OCI-LY1 (cell line): ENCODE results near the gene CADM1.
A peak's percentile ranks its signal among the peaks of the same experiment; 100 is the strongest.

Experiments
- H2AFZ ChIP-seq: fragments of 200-600 bp; sonication (generic), shearing (Covaris generic); 2 replicates; pipeline ENCODE4 v1.6.0; 2014; ENCODE audit warnings: antibody characterized with exemption, mild to moderate bottlenecking, low read length
- H3F3A ChIP-seq: fragments of 200-600 bp; sonication (generic), shearing (Covaris generic); 2 replicates; pipeline ENCODE4 v1.6.0; 2014; ENCODE audit warnings: mild to moderate bottlenecking, antibody characterized with exemption, low read length, moderate library complexity; ENCODE audit not compliant: insufficient read depth
- H3K27ac ChIP-seq: fragments of 200-600 bp; sonication (generic); 2 replicates; pipeline ENCODE4 v1.5.1; 2014; ENCODE audit warnings: low read length, mixed run types, mild to moderate bottlenecking, low read depth; ENCODE audit not compliant: poor library complexity, severe bottlenecking
- H3K27me3 ChIP-seq: fragments of 200-600 bp; sonication (generic); 2 replicates; pipeline ENCODE4 v1.6.0; 2014; ENCODE audit warnings: antibody characterized with exemption, mild to moderate bottlenecking, low read length, moderate library complexity; ENCODE audit not compliant: insufficient read depth
- H3K36me3 ChIP-seq: fragments of 200-600 bp; sonication (generic); 2 replicates; pipeline ENCODE4 v1.6.1; 2014; ENCODE audit warnings: mild to moderate bottlenecking, antibody characterized with exemption, low read length, moderate library complexity, mixed read lengths; ENCODE audit not compliant: insufficient read depth
- H3K4me1 ChIP-seq: fragments of 200-600 bp; sonication (generic); 2 replicates; pipeline ENCODE4 v1.5.1; 2014; ENCODE audit warnings: mild to moderate bottlenecking, low read length, moderate library complexity; ENCODE audit not compliant: insufficient read depth, severe bottlenecking
- H3K4me2 ChIP-seq: fragments of 200-600 bp; sonication (generic), shearing (Covaris generic); 2 replicates; pipeline ENCODE4 v1.6.1; 2014; ENCODE audit warnings: low read length
- H3K4me3 ChIP-seq: fragments of 200-600 bp; sonication (generic); 2 replicates; pipeline ENCODE4 v1.5.1; 2014; ENCODE audit warnings: low read length, low read depth, mild to moderate bottlenecking, mixed read lengths; ENCODE audit not compliant: poor library complexity, severe bottlenecking
- H3K79me2 ChIP-seq: fragments of 200-600 bp; shearing (Covaris generic); 2 replicates; pipeline ENCODE4 v1.6.1; 2016; ENCODE audit warnings: mixed run types, low read length, mixed read lengths; ENCODE audit not compliant: insufficient read depth
- H3K9ac ChIP-seq: fragments of 200-600 bp; sonication (generic), shearing (Covaris generic); 2 replicates; pipeline ENCODE4 v1.6.1; 2014; ENCODE audit warnings: mild to moderate bottlenecking, low read length, mixed read lengths
- H3K9me2 ChIP-seq: fragments of 200-600 bp; sonication (generic), shearing (Covaris generic); 2 replicates; pipeline ENCODE4 v1.6.1; 2014; ENCODE audit warnings: low read depth, mild to moderate bottlenecking, low read length, mixed read lengths
- H3K9me3 ChIP-seq: fragments of 200-600 bp; shearing (Covaris generic); 2 replicates; pipeline ENCODE4 v1.6.1; 2014; ENCODE audit warnings: low read length, mixed read lengths
- H4K20me1 ChIP-seq: fragments of 200-600 bp; sonication (generic), shearing (Covaris generic); 2 replicates; pipeline ENCODE4 v1.6.0; 2016; ENCODE audit warnings: mild to moderate bottlenecking, low read length; ENCODE audit not compliant: insufficient read depth
- EZH2 ChIP-seq: fragments of 200-600 bp; sonication (generic), shearing (Covaris generic); IDR thresholded peaks from 2 replicates; pipeline ENCODE4 v1.8.0; 2017; ENCODE audit warnings: borderline replicate concordance, mixed run types, mild to moderate bottlenecking, antibody characterized with exemption, low read length, moderate library complexity, mixed read lengths
- TF ChIP-seq, protein P1 (sequence below): fragments of 200-600 bp; sonication (generic), shearing (Covaris generic); IDR thresholded peaks from 2 replicates; pipeline ENCODE4 v1.5.1; 2017; ENCODE audit warnings: mild to moderate bottlenecking, antibody characterized with exemption, low read length, moderate library complexity, mixed read lengths

CADM1 gene

DNA sequence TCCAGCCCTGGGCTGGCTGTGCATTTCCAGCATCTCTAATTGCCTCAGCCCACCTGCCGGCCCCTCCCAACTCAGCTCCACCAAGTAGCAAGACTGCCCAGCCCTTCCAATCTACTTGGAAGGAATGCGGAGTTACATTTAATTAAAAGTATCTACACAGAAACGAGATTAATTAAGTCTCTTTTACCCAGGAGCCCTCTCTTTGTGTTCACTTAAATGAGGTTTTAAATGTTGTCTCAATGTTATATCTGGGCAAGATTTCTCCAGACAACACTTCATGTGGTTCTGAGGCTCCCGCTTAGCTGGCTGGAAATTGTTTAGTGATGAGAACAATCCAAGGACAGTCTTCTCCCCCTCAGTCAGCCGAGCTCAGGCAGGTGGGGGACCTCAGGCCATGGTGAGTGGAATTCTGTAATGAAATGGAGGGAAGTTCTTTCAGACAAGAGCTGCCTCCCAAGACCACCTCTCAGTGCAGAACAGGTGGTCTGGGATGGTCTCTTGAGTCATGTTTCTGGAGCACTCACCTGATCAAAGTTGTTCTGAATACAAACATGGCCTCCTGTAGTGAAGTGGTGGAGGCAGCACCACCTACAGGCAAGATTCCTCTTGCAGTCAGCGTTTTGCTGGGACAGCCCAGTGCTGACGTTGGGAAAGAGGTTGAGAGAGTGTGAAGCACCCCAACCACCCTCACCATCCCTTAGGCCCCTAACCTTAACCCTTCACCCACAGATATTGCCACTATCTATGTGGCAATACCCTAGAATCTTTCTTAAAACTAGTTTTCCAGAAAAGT is 371.6 kb downstream of the CADM1 start:
- no peaks in the 10 kb centered on the region for H3K36me3 ChIP-seq
- H3K27me3 ChIP-seq: no peaks in the 10 kb centered on the region
- H3K9me2 ChIP-seq: no peaks in the 10 kb centered on the region
- H3F3A ChIP-seq: no peaks in the 10 kb centered on the region
- no peaks in the 10 kb centered on the region for H4K20me1 ChIP-seq
- no peak overlapping the region for H3K9ac ChIP-seq
- H2AFZ ChIP-seq: no peak overlapping the region
- no peak overlapping the region for H3K27ac ChIP-seq
- no peak for TF ChIP-seq EZH2
- TF ChIP-seq, protein P1, sequence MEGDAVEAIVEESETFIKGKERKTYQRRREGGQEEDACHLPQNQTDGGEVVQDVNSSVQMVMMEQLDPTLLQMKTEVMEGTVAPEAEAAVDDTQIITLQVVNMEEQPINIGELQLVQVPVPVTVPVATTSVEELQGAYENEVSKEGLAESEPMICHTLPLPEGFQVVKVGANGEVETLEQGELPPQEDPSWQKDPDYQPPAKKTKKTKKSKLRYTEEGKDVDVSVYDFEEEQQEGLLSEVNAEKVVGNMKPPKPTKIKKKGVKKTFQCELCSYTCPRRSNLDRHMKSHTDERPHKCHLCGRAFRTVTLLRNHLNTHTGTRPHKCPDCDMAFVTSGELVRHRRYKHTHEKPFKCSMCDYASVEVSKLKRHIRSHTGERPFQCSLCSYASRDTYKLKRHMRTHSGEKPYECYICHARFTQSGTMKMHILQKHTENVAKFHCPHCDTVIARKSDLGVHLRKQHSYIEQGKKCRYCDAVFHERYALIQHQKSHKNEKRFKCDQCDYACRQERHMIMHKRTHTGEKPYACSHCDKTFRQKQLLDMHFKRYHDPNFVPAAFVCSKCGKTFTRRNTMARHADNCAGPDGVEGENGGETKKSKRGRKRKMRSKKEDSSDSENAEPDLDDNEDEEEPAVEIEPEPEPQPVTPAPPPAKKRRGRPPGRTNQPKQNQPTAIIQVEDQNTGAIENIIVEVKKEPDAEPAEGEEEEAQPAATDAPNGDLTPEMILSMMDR: peak; percentile 56; the same call in 1 of the 2 replicates
- H3K9me3 ChIP-seq: no peaks in the 10 kb centered on the region
- no peaks in the 10 kb centered on the region for H3K79me2 ChIP-seq
- no peak overlapping the region for H3K4me2 ChIP-seq
- H3K4me3 ChIP-seq: no peak overlapping the region
- no peaks in the 10 kb centered on the region for H3K4me1 ChIP-seq

DNA sequence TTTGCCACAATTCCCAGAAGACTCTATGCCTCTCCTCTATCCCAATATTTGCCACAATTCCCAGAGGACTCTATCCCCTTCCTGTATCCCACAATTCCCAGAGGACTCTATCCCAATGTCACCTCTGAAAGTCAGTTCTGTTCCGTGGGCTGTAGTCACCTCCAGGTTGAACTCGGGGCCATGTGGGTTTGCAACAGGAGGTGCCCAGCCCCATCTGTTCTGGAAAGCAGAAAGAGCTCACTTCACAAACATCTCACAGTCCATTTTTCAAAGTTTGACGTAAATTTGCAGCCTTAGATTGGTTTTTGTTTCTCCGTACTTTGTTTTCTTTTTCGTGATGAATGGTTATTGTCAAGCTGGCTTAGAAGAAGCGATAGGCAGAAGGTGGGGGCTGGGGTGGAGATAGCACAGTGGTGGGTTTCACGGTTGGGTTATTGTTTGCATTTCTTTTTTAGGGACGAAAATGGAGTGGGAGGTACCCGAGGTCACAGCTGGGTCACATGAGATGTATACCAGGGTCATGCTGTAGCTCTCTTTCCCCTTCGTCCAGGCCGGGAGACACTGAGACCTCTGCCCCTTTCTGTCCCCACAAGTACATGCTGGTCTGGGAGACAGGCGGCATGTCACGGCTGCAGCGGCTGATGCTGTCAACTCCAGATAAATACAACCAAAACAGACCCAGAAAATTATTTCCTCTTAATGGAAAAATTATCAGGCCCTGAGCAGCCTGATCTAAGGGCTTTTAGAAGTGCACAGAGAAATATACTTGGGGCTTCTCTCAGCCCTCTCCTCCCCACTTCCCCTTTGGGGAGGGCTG is 374.5 kb downstream of the CADM1 start:
- H3K4me1 ChIP-seq: no peaks in the 10 kb centered on the region
- H2AFZ ChIP-seq: no peak overlapping the region
- no peaks in the 10 kb centered on the region for H3K9me3 ChIP-seq
- no peaks in the 10 kb centered on the region for H3F3A ChIP-seq
- H3K4me3 ChIP-seq: no peak overlapping the region
- no peak overlapping the region for H3K27ac ChIP-seq
- TF ChIP-seq, protein P1: no peak
- H3K9me2 ChIP-seq: no peaks in the 10 kb centered on the region
- no peak overlapping the region for H3K4me2 ChIP-seq
- no peaks in the 10 kb centered on the region for H3K79me2 ChIP-seq
- no peaks in the 10 kb centered on the region for H4K20me1 ChIP-seq
- H3K36me3 ChIP-seq: no peaks in the 10 kb centered on the region
- no peak overlapping the region for H3K9ac ChIP-seq
- no peaks in the 10 kb centered on the region for H3K27me3 ChIP-seq

DNA sequence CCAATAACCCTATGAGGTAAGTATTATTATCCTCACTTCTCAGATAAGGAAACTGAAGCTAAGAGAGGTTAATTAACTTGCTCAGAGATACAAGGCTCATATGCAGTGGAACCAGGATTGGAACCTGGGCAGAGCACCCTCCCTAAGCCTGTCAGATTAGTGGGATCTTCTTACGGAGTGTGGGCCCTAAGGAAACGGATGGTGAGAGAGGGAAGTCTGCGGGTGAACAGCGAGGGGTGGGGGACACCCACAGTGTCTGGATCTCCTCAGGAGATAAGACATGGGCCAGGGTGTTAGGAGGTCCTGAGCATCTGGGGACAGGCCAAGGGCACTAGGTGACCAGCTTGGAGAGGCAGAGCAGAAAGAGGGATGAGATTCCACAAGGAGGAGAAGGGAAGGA is 376.0 kb downstream of the CADM1 start:
- H2AFZ ChIP-seq: no peak overlapping the region
- no peaks in the 10 kb centered on the region for H3K27me3 ChIP-seq
- H3K9me2 ChIP-seq: no peaks in the 10 kb centered on the region
- no peak overlapping the region for H3K9ac ChIP-seq
- H3K79me2 ChIP-seq: no peaks in the 10 kb centered on the region
- no peaks in the 10 kb centered on the region for H3K36me3 ChIP-seq
- no peaks in the 10 kb centered on the region for H3K4me1 ChIP-seq
- no peaks in the 10 kb centered on the region for H3F3A ChIP-seq
- H3K4me2 ChIP-seq: no peak overlapping the region
- TF ChIP-seq, protein P1: no peak
- TF ChIP-seq EZH2: no peak
- H3K9me3 ChIP-seq: no peaks in the 10 kb centered on the region
- H3K4me3 ChIP-seq: no peak overlapping the region
- H3K27ac ChIP-seq: no peak overlapping the region
- no peaks in the 10 kb centered on the region for H4K20me1 ChIP-seq
